ENCODE data around the gene FAM237A.

GRCh38 chr2:206688453-206688852, 46.2 kb downstream of the FAM237A start:
- TF ChIP-seq POLR2A (IDR thresholded peaks at IDR 0.05) (no peak), CTCF (IDR thresholded peaks at IDR 0.05) (no peak)

All from adrenal gland (tissue), 5 donors.